NCI-H345 treated with DMSO at 0.1 percent for 48 hours (cell line): ENCODE data around the gene CCDC107.

Experiments used
- DNase-seq: peaks from one replicate; lab custom pipeline; 2025; ENCODE audit not compliant: unreplicated experiment; lab: John Stamatoyannopoulos, UW

CCDC107 gene

DNA sequence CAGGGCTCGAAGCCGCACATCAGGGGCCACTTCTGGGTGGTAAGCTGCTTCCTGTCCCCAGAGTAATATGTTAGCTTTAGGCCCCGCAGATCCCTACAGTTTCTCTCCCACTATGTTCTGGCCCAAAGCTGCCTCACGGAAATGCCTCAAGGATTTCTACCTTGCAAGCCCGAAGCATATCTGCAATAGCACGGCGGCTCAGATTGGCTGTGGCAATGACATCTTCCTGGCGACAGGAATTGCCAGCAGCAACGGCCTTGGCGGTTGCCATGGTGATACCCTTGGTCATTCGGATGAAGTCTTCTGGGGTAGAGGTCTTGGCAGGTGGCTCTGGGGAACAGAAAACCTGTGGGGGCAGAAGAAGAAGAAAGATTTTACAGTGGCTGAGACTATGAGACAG is 41.9 kb downstream of the CCDC107 start:
- no peak for DNase-seq

DNA sequence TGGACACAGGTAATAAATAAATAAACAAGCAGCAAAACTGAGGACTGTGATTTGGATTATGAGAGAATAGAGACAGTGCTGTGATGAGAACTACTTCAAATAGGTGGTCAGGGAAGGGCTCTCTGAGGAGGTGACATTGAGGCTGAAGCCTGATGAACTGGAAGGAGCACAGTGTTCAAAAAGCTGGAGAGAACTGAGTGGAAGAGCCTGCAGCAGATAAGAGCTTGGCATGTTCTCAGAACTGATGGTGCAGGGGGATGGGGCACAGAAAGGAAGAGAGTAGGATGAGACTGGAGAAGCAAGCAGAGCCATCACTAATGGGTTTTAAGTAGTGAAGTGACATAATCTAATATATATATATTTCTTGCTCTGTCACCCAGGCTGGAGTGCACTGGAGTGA is 42.9 kb downstream of the CCDC107 start:
- DNase-seq, result no peak

DNA sequence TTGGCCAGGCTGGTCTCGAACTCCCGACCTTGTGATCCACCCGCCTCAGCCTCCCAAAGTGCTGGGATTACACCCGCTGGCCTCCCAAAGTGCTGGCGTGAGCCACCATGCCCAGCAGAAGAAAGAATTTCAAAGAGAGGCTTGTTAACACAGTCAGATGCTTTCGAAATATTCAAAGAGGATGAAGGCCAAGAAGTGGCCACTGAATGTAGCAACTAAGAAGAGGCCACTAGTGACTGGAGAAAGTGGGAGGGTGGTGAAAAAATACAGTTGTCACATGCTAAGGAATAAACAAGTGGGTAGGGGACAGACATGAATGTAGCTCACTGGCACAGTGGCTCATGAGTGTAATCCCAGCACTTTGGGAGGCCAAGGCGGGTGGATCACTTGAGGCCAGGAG is 44.6 kb downstream of the CCDC107 start:
- no peak for DNase-seq

DNA sequence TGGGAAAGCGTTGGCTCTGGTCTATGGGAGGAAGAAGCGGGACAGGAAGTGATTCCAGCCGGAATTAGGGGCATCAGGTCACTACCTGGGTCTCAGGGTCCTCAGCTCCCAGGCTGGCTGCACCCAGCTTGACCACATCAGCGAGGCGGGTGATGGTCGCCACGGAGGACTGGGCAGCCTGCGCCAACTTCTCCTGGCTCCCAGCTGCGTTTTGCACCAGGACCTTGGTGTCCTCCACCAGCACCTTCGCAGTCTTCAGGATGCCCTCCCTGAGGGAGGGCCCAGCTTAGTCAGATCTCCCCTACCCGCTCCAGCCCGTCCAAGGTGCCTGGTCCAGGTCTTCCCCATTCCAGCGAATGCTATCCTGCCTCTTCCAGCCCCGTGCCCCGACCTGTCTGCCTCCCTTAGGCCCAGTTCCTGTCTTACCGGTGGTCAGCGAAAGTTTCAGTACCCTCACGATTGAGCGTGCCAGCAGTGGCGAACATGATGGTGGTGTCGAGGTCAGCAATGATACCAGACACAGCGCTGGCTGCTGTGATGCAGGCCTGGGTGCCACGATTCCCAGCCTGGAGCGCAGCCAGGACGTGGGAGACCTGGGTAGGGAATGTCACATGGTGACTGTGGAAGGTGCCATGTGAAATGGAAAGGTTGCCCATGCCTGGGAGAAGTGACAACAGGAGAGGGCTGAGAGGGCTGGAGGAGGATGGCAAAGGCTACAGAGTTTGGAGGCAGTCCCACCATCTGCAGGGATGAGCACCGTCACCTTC is 46.0 kb downstream of the CCDC107 start:
- no peak for DNase-seq

DNA sequence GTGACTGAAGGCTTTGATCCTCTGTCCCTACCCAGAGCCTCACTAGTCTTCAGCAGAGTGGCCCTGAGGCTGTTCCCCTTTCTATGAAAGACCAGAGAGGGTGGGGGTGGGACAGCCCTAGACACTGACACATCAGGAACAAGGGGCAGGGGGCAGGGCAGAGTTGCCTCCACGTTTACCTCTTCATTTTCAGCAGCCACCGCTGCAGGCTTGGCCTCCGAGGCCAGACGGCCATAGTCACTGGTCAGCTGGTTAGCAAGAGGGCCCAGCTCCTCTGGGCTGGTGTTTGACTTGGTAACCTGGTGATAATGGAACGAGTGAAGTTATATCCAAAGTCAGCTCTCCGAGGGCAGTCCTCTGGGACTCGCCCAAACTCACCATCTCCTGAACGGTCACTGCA is 47.3 kb downstream of the CCDC107 start:
- DNase-seq, result no peak

DNA sequence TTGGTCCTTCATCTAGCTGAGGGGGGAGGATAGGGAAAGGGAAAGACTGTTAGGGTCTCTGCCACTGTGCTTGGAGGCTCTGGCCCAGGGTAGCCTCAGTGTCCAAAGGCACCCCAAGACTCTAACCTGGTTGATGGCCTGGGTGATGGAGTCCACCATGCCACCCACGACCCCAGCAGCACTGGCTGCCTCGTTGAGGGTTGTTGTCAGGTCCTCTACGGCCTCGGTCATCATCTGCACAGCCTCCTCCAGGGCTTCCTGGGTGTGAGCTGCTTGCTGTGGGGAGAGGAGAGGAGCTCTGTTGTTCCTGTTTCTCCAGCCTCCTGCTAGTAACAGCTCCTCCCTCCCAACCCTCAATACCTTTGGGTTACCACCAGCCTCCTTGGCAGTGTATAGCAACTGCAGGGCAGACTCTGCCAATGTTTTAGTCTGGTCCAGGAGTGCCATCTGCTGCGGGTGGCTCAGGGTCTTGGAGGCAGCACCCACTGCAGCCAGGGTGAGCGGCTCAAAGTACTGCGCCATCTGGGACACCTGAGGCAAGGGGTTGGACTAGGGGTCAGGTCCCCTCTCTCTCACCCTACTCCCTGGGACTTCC is 47.8 kb downstream of the CCDC107 start:
- no peak for DNase-seq

DNA sequence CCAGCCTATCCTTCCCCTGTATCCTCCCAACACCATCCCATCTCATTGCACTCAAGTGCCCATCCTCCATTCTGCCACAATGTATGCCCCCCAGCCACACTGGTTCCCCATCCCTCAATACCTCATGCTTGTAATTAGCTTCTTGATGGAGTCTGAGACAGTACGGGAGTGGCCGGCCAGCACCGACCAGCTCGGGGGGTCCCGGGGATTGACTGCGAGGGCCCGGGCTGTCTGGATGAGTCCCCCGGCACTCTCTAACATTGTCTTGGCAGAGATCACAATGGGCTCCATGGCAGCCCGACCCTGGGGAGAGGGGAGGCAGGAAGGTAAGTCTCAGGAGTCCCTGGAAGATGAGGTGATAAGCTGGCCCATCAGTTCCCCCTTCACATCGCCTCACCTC is 48.9 kb downstream of the CCDC107 start:
- DNase-seq, result no peak

DNA sequence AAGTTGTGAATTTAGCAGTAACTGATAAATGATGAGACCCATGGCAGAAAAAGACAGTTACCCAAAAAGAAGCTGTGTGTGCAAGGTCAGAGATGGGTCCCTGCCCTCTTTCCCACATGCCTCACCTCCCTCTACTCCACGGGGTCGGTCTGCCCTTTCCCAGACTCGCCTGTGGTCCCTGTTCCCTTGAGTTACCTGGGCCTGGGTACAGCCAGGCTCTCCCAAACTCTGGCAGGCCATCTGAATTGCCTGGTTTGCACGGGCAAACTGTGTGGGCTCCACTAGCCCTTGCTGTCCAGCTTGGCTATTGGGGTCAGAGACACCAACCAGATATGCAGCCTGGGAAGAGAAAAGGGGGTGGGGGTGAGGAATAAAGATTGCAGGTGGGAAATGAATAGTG is 50.1 kb downstream of the CCDC107 start:
- no peak for DNase-seq

DNA sequence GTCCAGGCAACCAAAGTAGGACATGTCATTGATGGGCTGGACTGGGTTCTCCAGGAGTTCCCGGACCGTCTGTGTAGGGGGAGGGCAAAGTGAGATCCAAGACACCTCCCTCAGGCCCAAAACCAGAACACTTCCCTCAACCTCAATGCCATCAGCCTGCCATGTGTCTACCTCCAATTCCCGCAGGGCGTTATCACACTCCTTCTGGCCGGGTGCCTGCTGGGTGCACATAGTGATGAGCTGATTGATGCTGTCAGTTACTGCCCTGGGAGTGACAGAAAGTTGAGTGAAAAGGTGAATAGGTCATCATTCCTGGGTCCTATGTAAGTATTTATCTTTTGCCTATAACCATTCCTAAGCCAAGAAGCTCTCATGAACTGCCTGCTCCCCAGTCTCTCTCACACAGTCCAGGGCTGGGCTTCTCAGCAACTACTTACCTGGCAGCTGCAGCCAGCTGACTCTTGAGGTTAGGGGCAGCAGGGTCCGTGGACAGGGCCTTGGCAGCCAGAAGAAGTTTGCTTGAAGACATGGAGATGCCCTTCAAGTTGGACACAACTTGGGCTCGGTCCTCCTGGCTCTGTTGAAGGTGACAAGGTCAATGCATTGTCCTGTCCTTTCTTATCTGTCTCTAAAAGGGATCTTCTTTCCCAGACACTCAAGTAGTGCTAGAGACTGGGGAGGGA is 52.9 kb downstream of the CCDC107 start:
- no peak for DNase-seq
